ENCODE measurements around the gene CD3E. TPM values are rescaled to one million over a fixed set of nuclear protein-coding genes. Genes with fewer than 3 reads are reported as not detected.

The CD3E gene
- total RNA-seq, 2 donors from 2014 or later = 511 to 544 TPM

- Mint-ChIP-seq H3K4me3 (peak within 1 kb of the TSS; percentile 99), H3K36me3 (ENCODE audit: low read depth) (peaks cover 27% of the 10 kb centered on the region), H3K4me1 (peaks cover 76% of the 10 kb centered on the region), H3K27me3 (no peaks in the 10 kb centered on the region), H3K27ac (peak within 1 kb of the TSS; percentile 100)
- DNase-seq (peak; percentile 29 to 65 (median 31)), ATAC-seq (peak; percentile 60)
- H3K9me3 ChIP-seq (ENCODE audit: control insufficient read depth, low read length, poor library complexity, severe bottlenecking) = no peaks in the 10 kb centered on the region
These were observed 38.1 kb downstream of the CD3E start, which contains the start of gene CD3D for GRCh38 chr11:118342503-118343161. Gene CD3D, minus strand, starts transcription at chr11:118342705. Its CDS starts 98 bp downstream, at chr11:118342607.

GRCh38 chr11:118343248-118343647 lies 38.7 kb downstream of the CD3E start:
- H3K27ac Mint-ChIP-seq = peak overlapping the region; percentile 100
- peak; percentile 15 for ATAC-seq
- H3K27me3 Mint-ChIP-seq = no peaks in the 10 kb centered on the region
- peak overlapping the region; percentile 99 for H3K4me3 Mint-ChIP-seq
- H3K4me1 Mint-ChIP-seq = peaks cover 77% of the 10 kb centered on the region
- no peak for DNase-seq
- no peaks in the 10 kb centered on the region for H3K9me3 ChIP-seq (ENCODE audit: control insufficient read depth, low read length, poor library complexity, severe bottlenecking)
- peaks cover 27% of the 10 kb centered on the region for H3K36me3 Mint-ChIP-seq (ENCODE audit: low read depth)

- H3K36me3 Mint-ChIP-seq (ENCODE audit: low read depth) = peaks cover 25% of the 10 kb centered on the region
- H3K27ac Mint-ChIP-seq = peak within 1 kb of the TSS; percentile 100
- DNase-seq (peak; percentile 44 to 53 (median 53)), ATAC-seq (peak; percentile 80)
- no peaks in the 10 kb centered on the region for H3K27me3 Mint-ChIP-seq
- H3K4me3 Mint-ChIP-seq = peak within 1 kb of the TSS; percentile 99
- peaks cover 77% of the 10 kb centered on the region for H3K4me1 Mint-ChIP-seq
- no peaks in the 10 kb centered on the region for H3K9me3 ChIP-seq (ENCODE audit: control insufficient read depth, low read length, poor library complexity, severe bottlenecking)
These were observed 39.5 kb downstream of the CD3E start, which contains the start of gene CD3G for GRCh38 chr11:118343981-118344515. Gene CD3G, plus strand, starts transcription at chr11:118344344. Its CDS starts 80 bp downstream, at chr11:118344424.

- no peak for DNase-seq
- Mint-ChIP-seq H3K4me1 (peaks cover 44% of the 10 kb centered on the region), H3K27me3 (no peaks in the 10 kb centered on the region), H3K36me3 (ENCODE audit: low read depth) (peaks cover 19% of the 10 kb centered on the region), H3K27ac (peak overlapping the region; percentile 100), H3K4me3 (peak overlapping the region; percentile 12)
- ATAC-seq = no peak
- H3K9me3 ChIP-seq (ENCODE audit: control insufficient read depth, low read length, poor library complexity, severe bottlenecking) = no peaks in the 10 kb centered on the region
These were observed 44.9 kb downstream of the CD3E start for GRCh38 chr11:118349475-118349874.

- no peaks in the 10 kb centered on the region for H3K9me3 ChIP-seq (ENCODE audit: control insufficient read depth, low read length, poor library complexity, severe bottlenecking)
- DNase-seq = no peak
- Mint-ChIP-seq H3K4me1 (peaks cover 20% of the 10 kb centered on the region), H3K36me3 (ENCODE audit: low read depth) (peaks cover 12% of the 10 kb centered on the region), H3K27me3 (no peaks in the 10 kb centered on the region), H3K27ac (peak overlapping the region; percentile 76), H3K4me3 (no peak overlapping the region)
- ATAC-seq = peak; percentile 27
These were observed 48.7 kb downstream of the CD3E start for GRCh38 chr11:118353084-118353710.

GRCh38 chr11:118358071-118358470 lies 53.5 kb downstream of the CD3E start:
- H3K27me3 Mint-ChIP-seq = no peaks in the 10 kb centered on the region
- no peak overlapping the region for H3K27ac Mint-ChIP-seq
- ATAC-seq (no peak), DNase-seq (no peak)
- no peak overlapping the region for H3K4me3 Mint-ChIP-seq
- no peaks in the 10 kb centered on the region for H3K9me3 ChIP-seq (ENCODE audit: control insufficient read depth, low read length, poor library complexity, severe bottlenecking)
- peaks cover 2% of the 10 kb centered on the region for H3K36me3 Mint-ChIP-seq (ENCODE audit: low read depth)
- H3K4me1 Mint-ChIP-seq = peaks cover 35% of the 10 kb centered on the region

- H3K4me3 Mint-ChIP-seq = peak within 1 kb of the TSS; percentile 97
- DNase-seq (peak; percentile 86 to 93 (median 87)), ATAC-seq (peak; percentile 91)
- no peaks in the 10 kb centered on the region for H3K27me3 Mint-ChIP-seq
- peak within 1 kb of the TSS; percentile 98 for H3K27ac Mint-ChIP-seq
- no peaks in the 10 kb centered on the region for H3K9me3 ChIP-seq (ENCODE audit: control insufficient read depth, low read length, poor library complexity, severe bottlenecking)
- H3K4me1 Mint-ChIP-seq = peaks cover 41% of the 10 kb centered on the region
- H3K36me3 Mint-ChIP-seq (ENCODE audit: low read depth) = peaks cover 2% of the 10 kb centered on the region
These were observed 54.9 kb downstream of the CD3E start, which contains the start of gene UBE4A for GRCh38 chr11:118359295-118359958. Gene UBE4A, plus strand, starts transcription at chr11:118359600. Its CDS starts 5,481 bp downstream, at chr11:118365081.

GRCh38 chr11:118364956-118365615 lies 60.6 kb downstream of the CD3E start:
- peaks cover 1% of the 10 kb centered on the region for H3K36me3 Mint-ChIP-seq (ENCODE audit: low read depth)

More at GRCh38 chr11:118364956-118365615, 60.6 kb downstream of the CD3E start:
- H3K4me1 Mint-ChIP-seq = peaks cover 31% of the 10 kb centered on the region
- H3K27ac Mint-ChIP-seq = peak overlapping the region; percentile 54
- H3K27me3 Mint-ChIP-seq = no peaks in the 10 kb centered on the region
- no peaks in the 10 kb centered on the region for H3K9me3 ChIP-seq (ENCODE audit: control insufficient read depth, low read length, poor library complexity, severe bottlenecking)
- H3K4me3 Mint-ChIP-seq = no peak overlapping the region
- ATAC-seq (no peak), DNase-seq (no peak)

Other genes with a start within 250 kb of the CD3E start
- gene TMPRSS4, start 227.7 kb upstream of the CD3E start, total RNA-seq = not detected
- under 1 TPM; 0.13 to 0.30 TPM for gene SMIM35, start 217.8 kb upstream of the CD3E start, total RNA-seq
- gene SCN4B, start 151.9 kb upstream of the CD3E start, total RNA-seq = not detected
- not detected for gene SCN2B, start 128.1 kb upstream of the CD3E start, total RNA-seq
- 10 to 100 TPM; 79.9 to 84.0 TPM for gene JAML, start 79.7 kb upstream of the CD3E start, total RNA-seq
- gene MPZL3, start 52.4 kb upstream of the CD3E start, total RNA-seq = 10 to 100 TPM; 24.5 to 26.4 TPM
- under 1 TPM; 0.50 to 0.99 TPM for gene MPZL2, start 40.4 kb upstream of the CD3E start, total RNA-seq
- gene CD3D, start 38.0 kb downstream of the CD3E start, total RNA-seq = 100 to 1,000 TPM; 313 to 354 TPM
- 100 to 1,000 TPM; 156 to 170 TPM for gene CD3G, start 39.6 kb downstream of the CD3E start, total RNA-seq
- gene UBE4A, start 54.9 kb downstream of the CD3E start, total RNA-seq = 10 to 100 TPM; 39.4 to 43.5 TPM
- gene ATP5MG, start 96.9 kb downstream of the CD3E start, total RNA-seq = 100 to 1,000 TPM; 183 to 184 TPM
- 100 to 1,000 TPM; 156 to 178 TPM for gene KMT2A, start 131.8 kb downstream of the CD3E start, total RNA-seq
- under 1 TPM in 1 of 2 donors, not detected in 1; 0.55 TPM for gene TTC36, start 222.7 kb downstream of the CD3E start, total RNA-seq
- 1 to 10 TPM; 9.2 to 10.0 TPM for gene TMEM25, start 226.5 kb downstream of the CD3E start, total RNA-seq

Measured in T-helper 17 cell (primary cell).